RWPE2 (cell line): ENCODE data around the gene SH3GL2.
A peak's percentile ranks its signal among the peaks of the same experiment; 100 is the strongest.

Experiments
- ATAC-seq: fragments of 200-7000 bp; cut with Tn5 transposase; 3 replicates; pipeline ENCODE4 v1.9.1; 2021; ENCODE audit warnings: low read depth
- DNase-seq: peaks from one replicate; pipeline ENCODE4 v3.0.0-alpha.2; 2020; ENCODE audit warnings: low spot score
- H3K27ac ChIP-seq: fragments of 450-650 bp; 2 replicates; pipeline ENCODE4 v1.5.1; 2017; ENCODE audit warnings: mild to moderate bottlenecking; ENCODE audit not compliant: poor library complexity, severe bottlenecking
- H3K27me3 ChIP-seq: fragments of 250-450 bp; sonication (Bioruptor Pico); 2 replicates; pipeline ENCODE4 v1.5.1; 2021; ENCODE audit warnings: mild to moderate bottlenecking, moderate library complexity; ENCODE audit not compliant: insufficient read depth, poor library complexity, severe bottlenecking
- H3K36me3 ChIP-seq: fragments of 250-450 bp; sonication (Bioruptor Pico); 2 replicates; pipeline ENCODE4 v1.5.1; 2020; ENCODE audit warnings: low read depth, mild to moderate bottlenecking, moderate library complexity
- H3K4me1 ChIP-seq: fragments of 250-450 bp; sonication (Bioruptor Pico); 2 replicates; pipeline ENCODE4 v1.5.1; 2021; ENCODE audit warnings: mild to moderate bottlenecking, moderate library complexity; ENCODE audit not compliant: insufficient read depth, poor library complexity, severe bottlenecking
- H3K4me3 ChIP-seq: fragments of 250-450 bp; sonication (Bioruptor Pico); 2 replicates; pipeline ENCODE4 v1.5.1; 2021; ENCODE audit warnings: mild to moderate bottlenecking, moderate library complexity; ENCODE audit not compliant: severe bottlenecking
- H3K9me3 ChIP-seq: fragments of 250-450 bp; sonication (Bioruptor Pico); 2 replicates; pipeline ENCODE4 v1.5.1; 2021; ENCODE audit warnings: mild to moderate bottlenecking, moderate library complexity; ENCODE audit not compliant: severe bottlenecking
- CTCF ChIP-seq: fragments of 450-650 bp; IDR thresholded peaks from one replicate; pipeline ENCODE4 v1.5.1; 2017; ENCODE audit warnings: mild to moderate bottlenecking, moderate library complexity; ENCODE audit not compliant: poor library complexity, severe bottlenecking

Gene SH3GL2

DNA sequence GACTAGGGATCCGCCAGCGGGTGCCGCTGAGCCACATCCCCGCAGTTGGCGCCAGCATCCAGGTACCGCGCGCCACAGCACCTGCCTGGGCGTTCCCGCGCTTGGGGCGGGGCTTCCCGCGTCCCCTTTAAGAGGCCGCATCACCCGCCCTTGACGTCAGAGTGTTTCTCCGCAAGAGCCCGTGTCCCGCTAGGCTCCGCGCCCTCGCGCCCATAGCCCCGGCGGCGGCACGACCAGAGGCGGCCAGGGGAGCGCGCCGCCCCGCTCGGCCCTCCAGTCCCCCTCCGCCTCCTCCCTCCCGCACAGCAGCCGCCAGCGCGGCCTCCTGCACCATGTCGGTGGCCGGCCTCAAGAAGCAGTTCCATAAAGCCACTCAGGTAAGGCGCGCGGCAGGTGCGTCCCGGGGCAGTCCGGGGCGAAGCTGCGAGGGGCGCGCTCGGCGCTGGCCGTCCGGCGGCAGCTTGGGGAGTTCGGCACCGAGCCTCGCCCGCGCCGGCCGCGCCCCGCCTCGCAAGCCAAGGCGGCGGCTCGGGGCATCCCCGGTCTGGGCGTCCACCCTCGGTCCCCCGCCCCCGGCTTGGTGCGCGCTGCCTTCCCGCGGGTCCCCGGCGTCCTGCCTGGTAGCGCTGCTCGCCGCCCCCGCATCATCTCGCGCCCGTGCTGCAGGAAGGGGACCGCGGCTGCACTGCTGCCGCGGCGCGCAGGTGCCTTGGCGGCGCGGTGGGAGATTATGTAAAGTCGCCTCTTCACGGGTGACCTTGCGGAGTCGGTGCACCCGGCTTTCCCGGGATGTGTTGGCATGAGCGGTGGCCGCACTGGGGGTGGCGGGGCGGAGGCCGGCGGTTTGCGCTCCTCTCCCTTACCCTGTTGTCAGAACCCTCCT, at the start of gene SH3GL2:
SH3GL2 (plus strand) TSS at position 156 of the 883 bp plus-strand sequence.
- H3K27ac ChIP-seq, result no peak within 1 kb of the TSS
- DNase-seq (peak; percentile 47), ATAC-seq (peak; percentile 75)
- H3K4me3 ChIP-seq, result peak within 1 kb of the TSS; percentile 37
- no peaks in the 10 kb centered on the region for H3K4me1 ChIP-seq
- H3K27me3 ChIP-seq, result peaks cover 57% of the 10 kb centered on the region
- H3K9me3 ChIP-seq, result no peaks in the 10 kb centered on the region
- no peaks in the 10 kb centered on the region for H3K36me3 ChIP-seq
- no peak for TF ChIP-seq CTCF

- Histone ChIP-seq H3K36me3 (no peaks in the 10 kb centered on the region), H3K27ac (no peak overlapping the region), H3K4me3 (no peak overlapping the region), H3K9me3 (no peaks in the 10 kb centered on the region), H3K27me3 (no peaks in the 10 kb centered on the region), H3K4me1 (no peaks in the 10 kb centered on the region)
- ATAC-seq (0 out of 3 replicates have a peak, but pooled peaks have one; percentile 42), DNase-seq (no peak)
- TF ChIP-seq CTCF, result peak; percentile 87
These were observed 47.1 kb upstream of the SH3GL2 start for GRCh38 chr9:17531642-17532254.

- no peak overlapping the region for H3K27ac ChIP-seq
- H3K36me3 ChIP-seq, result no peaks in the 10 kb centered on the region
- H3K4me1 ChIP-seq, result no peaks in the 10 kb centered on the region
- TF ChIP-seq CTCF, result no peak
- no peak overlapping the region for H3K4me3 ChIP-seq
- H3K27me3 ChIP-seq, result no peaks in the 10 kb centered on the region
- no peak for ATAC-seq
- H3K9me3 ChIP-seq, result no peaks in the 10 kb centered on the region
- no peak for DNase-seq
These were observed 46.4 kb upstream of the SH3GL2 start for GRCh38 chr9:17532461-17532860.

- no peaks in the 10 kb centered on the region for H3K27me3 ChIP-seq
These were observed 43.7 kb upstream of the SH3GL2 start for GRCh38 chr9:17535176-17535575.

More at GRCh38 chr9:17535176-17535575, 43.7 kb upstream of the SH3GL2 start:
- no peaks in the 10 kb centered on the region for H3K4me1 ChIP-seq
- no peak for ATAC-seq
- H3K27ac ChIP-seq, result no peak overlapping the region
- H3K36me3 ChIP-seq, result no peaks in the 10 kb centered on the region
- no peak for DNase-seq
- TF ChIP-seq CTCF, result no peak
- H3K4me3 ChIP-seq, result no peak overlapping the region
- no peaks in the 10 kb centered on the region for H3K9me3 ChIP-seq
